ENCODE measurements around the gene ABLIM3. TPM values are rescaled to one million over a fixed set of nuclear protein-coding genes. Genes with fewer than 3 reads are reported as not detected.

Gene ABLIM3
- total and polyA plus RNA-seq, 2 of the 8 experiments (the other 6 are each of a cell fraction or from before 2014, with no cell fraction given), result 0.36 to 0.56 TPM

GRCh38 chr5:149215478-149216090, 74.3 kb downstream of the ABLIM3 start:
- Histone ChIP-seq H3K79me2 (ENCODE audit: control insufficient read depth in 1 of 2, insufficient read depth in 2 of 2, low read length in 2 of 2) (no peaks in the 10 kb centered on the region), H3K79me1 (ENCODE audit: low read depth, low read length) (no peaks in the 10 kb centered on the region), H3K9ac (replicated peaks in 1 of 4; ENCODE audit: extremely low read depth in 1 of 4, low read depth in 3 of 4, low read length in 3 of 4) (no peak overlapping the region), H2BK5ac (ENCODE audit: low read depth, low read length) (no peak overlapping the region), H2BK12ac (ENCODE audit: low read depth, low read length) (no peak overlapping the region), H3K4me1 (replicated peaks in 1 of 4; ENCODE audit: control insufficient read depth in 3 of 4, insufficient read depth in 4 of 4, low read length in 3 of 4) (no peaks in the 10 kb centered on the region), H3K14ac (ENCODE audit: insufficient read length) (no peak overlapping the region), H3K4me2 (ENCODE audit: insufficient read depth in 1 of 2, low read depth in 2 of 2, low read length in 2 of 2) (no peak overlapping the region), H2AK5ac (ENCODE audit: low read depth, low read length) (no peak overlapping the region), H3K23me2 (ENCODE audit: low read depth, low read length) (no peaks in the 10 kb centered on the region), H3K27ac (ENCODE audit: low read depth, low read length) (no peak overlapping the region), H2BK120ac (replicated peaks; ENCODE audit: low read depth, low read length) (no peak overlapping the region), H3K4me3 (ENCODE audit: extremely low read depth in 1 of 4, insufficient read depth in 2 of 4, low read depth in 3 of 4, low read length in 4 of 4) (no peak overlapping the region), H4K20me1 (replicated peaks in 1 of 2; ENCODE audit: control insufficient read depth in 1 of 2, insufficient read depth in 2 of 2, low read length in 2 of 2) (no peaks in the 10 kb centered on the region), H2BK15ac (ENCODE audit: low read length) (no peak overlapping the region), H3K56ac (replicated peaks; ENCODE audit: insufficient read length, low read depth, low read length) (no peak overlapping the region), H2AFZ (ENCODE audit: low read length) (no peak overlapping the region), H3K4ac (replicated peaks; ENCODE audit: insufficient read length, low read depth, low read length) (no peak overlapping the region), H3K9me3 (ENCODE audit: insufficient read depth in 2 of 2, low read depth in 1 of 2, low read length in 1 of 2) (no peaks in the 10 kb centered on the region), H3K23ac (ENCODE audit: insufficient read length) (no peak overlapping the region), H3K27me3 (replicated peaks in 1 of 4; ENCODE audit: control insufficient read depth in 3 of 4, extremely low read depth in 1 of 4, insufficient read depth in 3 of 4, low read length in 3 of 4) (no peaks in the 10 kb centered on the region; a peak in 1 of 7 replicates), H3K18ac (ENCODE audit: extremely low read depth, low read length) (no peak overlapping the region), H4K8ac (ENCODE audit: extremely low read depth, insufficient read depth, low read length) (no peak overlapping the region), H4K5ac (ENCODE audit: insufficient read length, low read depth, low read length) (no peak overlapping the region), H4K91ac (replicated peaks; ENCODE audit: insufficient read length, low read length) (no peak overlapping the region), H2BK20ac (ENCODE audit: low read length) (no peak overlapping the region), H3K36me3 (ENCODE audit: control insufficient read depth in 2 of 4, insufficient read depth in 4 of 4, low read length in 3 of 4) (no peaks in the 10 kb centered on the region)
- POLR2A ChIA-PET (ENCODE audit: partially characterized antibody), result no interaction called here
- WGBS, 2 experiments (ENCODE audit: extremely low coverage in 1 of 2, insufficient coverage in 1 of 2, insufficient read length in 1 of 2, insufficient replicate concordance in 2 of 2, low coverage in 1 of 2, low lambda C conversion rate in 2 of 2, missing lambda C conversion rate in 1 of 2), result 80% methylated on average over 5 of the region's 5 CpGs; no CpG with 5 or more reads in 1 of the 2 experiments
- FAIRE-seq (no peak), DNase-seq (ENCODE audit: low read depth in 1 of 2, low spot score in 2 of 2) (no peak)
- CTCF ChIA-PET (ENCODE audit: partially characterized antibody), result interaction anchor here (0.6 to 9.7 kb wide), 7 partner anchors 13 to 74 kb away, joined by 3 to 70 read pairs (median 3); partner anchors contain the start of gene ABLIM3
- no peak for TF ChIP-seq CHD1 (IDR thresholded peaks at IDR 0.05; ENCODE audit: low read depth, low read length)
- TF ChIP-seq TEAD4 (IDR thresholded peaks at IDR 0.05; ENCODE audit: low read depth, low read length), result no peak
- TF ChIP-seq CTBP2 (IDR thresholded peaks at IDR 0.05; ENCODE audit: borderline replicate concordance, insufficient read depth, insufficient read length, low read length), result no peak
- TF ChIP-seq USF2 (IDR thresholded peaks at IDR 0.05; ENCODE audit: low read length), result no peak
- no peak for TF ChIP-seq TBP (IDR thresholded peaks at IDR 0.05; ENCODE audit: low read depth, low read length)
- no peak for TF ChIP-seq SP2 (IDR thresholded peaks at IDR 0.05; ENCODE audit: low read length)
- no peak for TF ChIP-seq MAFK (IDR thresholded peaks at IDR 0.05; ENCODE audit: low read depth, low read length)
- no peak for TF ChIP-seq JUN (IDR thresholded peaks at IDR 0.05; ENCODE audit: low read depth, low read length)
- no peak for TF ChIP-seq SIX5 (IDR thresholded peaks at IDR 0.05; ENCODE audit: low read depth, low read length)
- no peak for TF ChIP-seq SIRT6 (IDR thresholded peaks at IDR 0.05; ENCODE audit: low read length)
- no peak for TF ChIP-seq BACH1 (IDR thresholded peaks at IDR 0.05; ENCODE audit: low read length)
- TF ChIP-seq SUZ12 (IDR thresholded peaks at IDR 0.05; ENCODE audit: low read length), result no peak
- TF ChIP-seq GABPA (IDR thresholded peaks at IDR 0.05; ENCODE audit: borderline replicate concordance, insufficient read depth, low read length), result no peak
- no peak for TF ChIP-seq RXRA (IDR thresholded peaks at IDR 0.05; ENCODE audit: insufficient read depth, low read depth, low read length)
